HG03060 (cell line): Measurements from ENCODE around the gene TAF6L.
"Not testable (repeated sequence)": the region's sequence is repeated elsewhere in the genome, so short reads cannot be mapped to it uniquely, and the experiment has no call there.

Experiments
- ATAC-seq: cut with Tn5 transposase; IDR thresholded peaks from one replicate; pipeline ENCODE4 v1.9.1; 2021; ENCODE audit warnings: low read depth, moderate number of reproducible peaks; ENCODE audit not compliant: unreplicated experiment

TAF6L gene

GRCh38 chr11:62771144-62772021 is at the start of gene TAF6L:
Gene TAF6L, plus strand, starts transcription at chr11:62771396. Its CDS starts 4,388 bp downstream, at chr11:62775784.
- ATAC-seq: peak; percentile 69

- no peak for ATAC-seq
Measured at GRCh38 chr11:62721994-62722393, 49.2 kb upstream of the TAF6L start.

GRCh38 chr11:62724171-62724570 is 47.0 kb upstream of the TAF6L start:
- ATAC-seq: no peak

GRCh38 chr11:62725646-62726045 is 45.5 kb upstream of the TAF6L start:
- no peak for ATAC-seq

GRCh38 chr11:62726156-62726914 is 44.9 kb upstream of the TAF6L start:
- ATAC-seq: no peak

- ATAC-seq: no peak
Measured at GRCh38 chr11:62726915-62727164, 44.4 kb upstream of the TAF6L start.

GRCh38 chr11:62727165-62727871 is 43.9 kb upstream of the TAF6L start, which contains the start of gene HNRNPUL2:
Gene HNRNPUL2, minus strand, starts transcription at chr11:62727457. Its CDS starts 301 bp downstream, at chr11:62727156.
- ATAC-seq: peak; percentile 62

GRCh38 chr11:62727872-62728170 is 43.4 kb upstream of the TAF6L start:
- peak; percentile 34 for ATAC-seq

- no peak for ATAC-seq
Measured at GRCh38 chr11:62728171-62728988, 42.8 kb upstream of the TAF6L start, which contains the start of gene TTC9C. Gene TTC9C, plus strand, starts transcription at chr11:62728486. Its CDS starts 363 bp downstream, at chr11:62728849.

GRCh38 chr11:62730076-62730475 is 41.1 kb upstream of the TAF6L start:
- not testable (repeated sequence) for ATAC-seq

- no peak for ATAC-seq
Measured at GRCh38 chr11:62732830-62733229, 38.4 kb upstream of the TAF6L start.

- ATAC-seq: no peak
Measured at GRCh38 chr11:62737196-62737595, 34.0 kb upstream of the TAF6L start.

- ATAC-seq: no peak
Measured at GRCh38 chr11:62747475-62748160, 23.6 kb upstream of the TAF6L start.

- not testable (repeated sequence) for ATAC-seq
Measured at GRCh38 chr11:62749931-62750330, 21.3 kb upstream of the TAF6L start.

GRCh38 chr11:62752177-62752785 is 18.9 kb upstream of the TAF6L start:
- no peak for ATAC-seq

- no peak for ATAC-seq
Measured at GRCh38 chr11:62752994-62753735, 18.0 kb upstream of the TAF6L start.

GRCh38 chr11:62753736-62754603 is 17.2 kb upstream of the TAF6L start, which contains the start of gene ZBTB3:
Gene ZBTB3, minus strand, starts transcription at chr11:62754160. Its CDS starts 496 bp downstream, at chr11:62753664.
- peak; percentile 94 for ATAC-seq
